ENCODE results near the gene CTNND2.

Gene CTNND2

GRCh38 chr5:11904265-11904906, at the start of gene CTNND2:
Gene CTNND2 (minus strand): TSS chr5:11904446. CDS start chr5:11903853, 593 bp downstream.
- DNase-seq = no peak

- DNase-seq = no peak
Measured at GRCh38 chr5:11946317-11946716, 42.1 kb upstream of the CTNND2 start.

GRCh38 chr5:11941566-11941965, 37.3 kb upstream of the CTNND2 start:
- DNase-seq = no peak

GRCh38 chr5:11931638-11932037, 27.4 kb upstream of the CTNND2 start:
- no peak for DNase-seq

GRCh38 chr5:11928909-11929308, 24.7 kb upstream of the CTNND2 start:
- no peak for DNase-seq

- DNase-seq = no peak
Measured at GRCh38 chr5:11925701-11926100, 21.5 kb upstream of the CTNND2 start.

DNA sequence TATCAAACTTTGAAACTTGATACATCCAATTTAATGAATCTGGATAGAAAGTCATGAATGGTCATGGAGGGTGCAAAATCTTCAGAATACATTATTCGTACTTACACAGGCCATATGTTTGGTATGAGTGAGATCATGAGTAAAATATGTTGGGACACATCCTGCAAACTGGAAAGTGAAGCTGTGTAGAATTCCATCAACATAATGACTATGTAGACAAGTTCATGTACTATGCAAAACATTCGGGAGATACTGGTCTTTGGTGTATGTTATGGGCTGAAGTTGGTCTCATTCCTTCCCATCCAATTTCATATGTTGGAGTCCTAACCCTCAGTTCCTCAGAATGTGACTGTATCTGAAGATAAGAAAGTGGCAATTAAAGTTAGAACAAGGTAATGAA, 18.1 kb upstream of the CTNND2 start:
- DNase-seq = no peak

GRCh38 chr5:11918463-11919045, 14.3 kb upstream of the CTNND2 start:
- DNase-seq = no peak

DNA sequence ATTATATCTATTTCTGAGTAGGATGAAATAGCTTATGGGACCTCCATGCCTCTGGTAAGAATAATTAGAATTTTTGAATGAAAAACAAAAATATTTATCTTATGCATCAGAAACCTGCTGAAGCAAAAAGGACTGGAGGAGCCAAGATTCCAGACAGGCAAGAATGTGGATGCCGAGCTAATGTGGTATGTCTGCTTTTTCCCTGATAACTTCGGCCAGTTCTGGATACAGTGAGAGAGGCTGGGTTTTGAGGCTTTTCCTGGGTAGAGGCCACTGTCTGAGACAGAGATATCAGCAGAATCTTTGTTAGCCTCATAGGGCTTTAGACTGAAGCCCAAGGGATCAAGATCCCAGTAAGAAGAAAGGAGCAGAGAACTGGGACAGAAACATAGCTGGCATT, 5.2 kb upstream of the CTNND2 start:
- DNase-seq = no peak

DNA sequence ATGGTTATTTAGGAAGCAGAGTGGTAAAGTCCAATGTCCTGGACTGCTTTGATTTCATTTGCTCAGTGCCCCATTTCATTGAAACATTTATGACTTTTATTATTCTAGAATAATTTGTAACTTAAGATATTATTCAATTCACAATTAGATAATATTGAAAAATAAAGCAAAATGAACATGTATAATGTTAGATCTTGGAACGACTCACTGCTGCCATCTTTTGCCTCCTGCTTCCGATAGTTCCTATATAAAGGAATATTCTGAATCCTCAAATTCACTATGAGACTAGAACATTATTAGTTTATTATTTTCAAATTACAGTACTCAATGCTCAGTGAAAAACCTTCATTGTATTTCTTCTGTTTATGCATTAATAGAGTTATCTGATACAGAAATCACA, 2.3 kb upstream of the CTNND2 start:
- DNase-seq = no peak

DNA sequence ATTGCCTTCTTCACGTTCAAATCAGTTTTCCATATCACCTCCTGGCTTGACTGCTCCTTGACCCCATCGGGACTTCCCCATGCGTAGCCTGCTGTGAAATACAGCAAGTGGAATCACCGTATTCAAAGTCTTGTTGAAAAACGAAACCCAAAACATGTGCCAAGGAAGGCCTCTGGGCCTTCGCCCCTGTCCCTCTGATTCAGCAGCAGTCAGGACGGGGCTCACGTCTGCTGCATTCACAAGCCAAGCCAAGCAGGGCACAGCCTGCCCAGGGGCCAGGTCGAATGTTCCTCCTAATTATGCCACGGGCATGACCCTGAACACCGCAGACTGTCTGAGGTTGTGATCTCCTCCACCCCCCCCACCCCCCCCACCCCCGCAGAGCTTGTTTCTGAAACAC, 960 bp upstream of the CTNND2 start:
- DNase-seq = no peak

GRCh38 chr5:11903614-11904264, 507 bp downstream of the CTNND2 start:
- DNase-seq = peak; percentile 13

DNA sequence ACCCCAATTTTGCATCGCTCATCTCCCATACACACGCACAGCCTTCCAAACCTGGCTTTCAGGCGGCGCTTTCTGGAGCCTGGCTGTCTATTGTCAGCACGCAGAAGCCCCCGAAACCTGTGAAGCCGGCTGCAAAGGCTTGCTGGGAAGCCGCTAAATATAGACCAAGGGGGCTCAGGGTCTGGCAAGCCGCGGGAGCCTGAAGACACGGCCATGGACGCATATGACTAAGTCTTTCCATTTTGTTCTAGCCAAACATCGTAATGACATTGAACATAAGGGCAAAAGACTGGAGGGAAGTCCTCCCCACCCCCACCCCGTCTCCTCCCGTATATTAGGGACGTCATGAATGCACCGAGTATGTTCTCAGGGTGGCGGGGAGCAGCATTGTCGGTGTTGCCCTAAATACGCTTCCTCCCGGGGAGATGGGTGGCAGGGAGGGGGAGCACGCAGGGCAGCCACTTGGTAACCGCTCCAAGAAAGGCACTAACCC, 1.1 kb downstream of the CTNND2 start:
- DNase-seq = no peak

DNA sequence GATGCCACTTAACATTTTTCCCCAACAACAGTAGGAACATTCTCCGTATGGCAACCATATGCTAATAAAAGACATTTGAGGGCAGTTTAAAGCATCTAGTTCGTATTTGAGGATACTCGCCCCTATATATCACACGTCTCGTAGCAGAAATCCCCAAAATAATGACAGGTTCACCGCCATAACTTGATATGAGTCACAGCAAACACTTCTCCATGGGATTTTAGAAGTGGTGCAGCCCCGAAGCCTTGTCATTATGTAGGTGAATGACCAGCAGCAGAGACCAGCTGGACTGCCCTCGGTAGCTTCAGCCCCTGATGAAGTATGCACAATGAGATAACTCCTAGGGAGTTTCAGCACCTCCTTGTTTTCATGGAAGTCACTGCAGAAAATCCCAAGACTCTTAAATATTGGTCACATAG, 2.0 kb downstream of the CTNND2 start:
- no peak for DNase-seq

- DNase-seq = no peak
Measured at GRCh38 chr5:11898787-11899186, 5.5 kb downstream of the CTNND2 start.

DNA sequence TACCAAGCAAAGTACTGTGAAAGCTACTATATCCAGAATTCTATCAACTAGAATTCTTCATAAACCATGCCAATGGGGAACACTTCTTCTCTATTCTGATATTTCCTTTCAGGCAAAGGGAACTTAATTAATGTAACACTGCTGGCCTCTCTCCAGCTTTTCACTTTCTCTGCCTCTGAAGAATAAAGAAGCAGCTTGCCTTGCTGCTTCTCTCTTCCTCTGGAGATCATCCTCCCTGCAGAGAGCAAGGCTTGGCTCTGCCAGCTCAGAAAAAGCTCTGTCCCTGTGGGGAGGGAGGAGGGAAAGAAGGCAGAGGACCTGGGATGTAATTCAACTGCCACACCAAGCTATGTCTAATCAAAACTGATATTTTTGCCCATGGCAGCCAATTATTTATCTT, 6.5 kb downstream of the CTNND2 start:
- no peak for DNase-seq

- no peak for DNase-seq
Measured at GRCh38 chr5:11894992-11895391, 9.3 kb downstream of the CTNND2 start.

DNA sequence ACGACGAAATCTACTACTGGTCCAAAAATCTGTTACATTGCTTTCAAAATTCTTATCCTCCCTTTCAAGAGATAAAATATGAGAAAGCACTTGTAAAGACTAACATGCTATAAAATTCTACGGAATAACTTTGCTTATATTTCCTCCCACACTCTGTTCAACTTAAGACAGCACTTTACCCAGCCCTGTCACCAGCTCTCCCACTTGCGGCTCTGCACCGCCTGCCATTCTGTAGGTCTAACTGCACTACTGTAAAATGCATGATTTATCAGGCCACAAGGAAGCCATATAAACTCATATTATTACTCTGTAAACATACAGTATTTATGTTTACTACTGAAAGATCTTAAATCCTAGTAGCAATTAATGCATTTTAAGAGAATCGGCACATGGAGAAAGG, 11.4 kb downstream of the CTNND2 start:
- DNase-seq = no peak

- no peak for DNase-seq
Measured at GRCh38 chr5:11890777-11891176, 13.5 kb downstream of the CTNND2 start.

GRCh38 chr5:11888221-11888620, 16.0 kb downstream of the CTNND2 start:
- no peak for DNase-seq

GRCh38 chr5:11878814-11879213, 25.4 kb downstream of the CTNND2 start:
- DNase-seq = no peak

GRCh38 chr5:11873587-11873986, 30.7 kb downstream of the CTNND2 start:
- DNase-seq = no peak

- no peak for DNase-seq
Measured at GRCh38 chr5:11869203-11869602, 35.0 kb downstream of the CTNND2 start.

GRCh38 chr5:11863911-11864310, 40.3 kb downstream of the CTNND2 start:
- no peak for DNase-seq

Data from NCI-H1092 (cell line).